ENCODE data around the gene VIT. TPM values are rescaled to one million over a fixed set of nuclear protein-coding genes. Genes with fewer than 3 reads are reported as not detected.

VIT gene
- total RNA-seq, 1 experiment from 2014 or later, result not detected

DNA sequence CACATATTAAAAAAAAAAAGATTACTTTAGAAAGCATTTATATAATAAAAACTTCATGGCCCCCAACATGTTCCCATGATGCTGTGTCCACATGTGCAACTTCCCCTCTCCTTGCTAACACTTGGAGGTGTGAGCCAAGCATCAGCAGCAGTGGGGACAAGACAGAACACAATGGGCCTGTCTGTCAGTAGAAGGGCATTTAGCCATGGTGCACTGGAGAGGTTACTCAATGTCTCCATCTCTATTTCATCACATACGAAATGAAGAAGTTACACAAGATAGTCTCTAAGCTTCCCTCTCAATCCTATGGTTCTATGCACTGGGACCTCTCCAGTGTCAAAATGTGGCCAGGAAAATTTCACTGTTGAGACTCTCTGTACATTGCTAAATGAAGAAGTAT lies 2.5 kb downstream of the VIT start:
- no peak for DNase-seq

DNA sequence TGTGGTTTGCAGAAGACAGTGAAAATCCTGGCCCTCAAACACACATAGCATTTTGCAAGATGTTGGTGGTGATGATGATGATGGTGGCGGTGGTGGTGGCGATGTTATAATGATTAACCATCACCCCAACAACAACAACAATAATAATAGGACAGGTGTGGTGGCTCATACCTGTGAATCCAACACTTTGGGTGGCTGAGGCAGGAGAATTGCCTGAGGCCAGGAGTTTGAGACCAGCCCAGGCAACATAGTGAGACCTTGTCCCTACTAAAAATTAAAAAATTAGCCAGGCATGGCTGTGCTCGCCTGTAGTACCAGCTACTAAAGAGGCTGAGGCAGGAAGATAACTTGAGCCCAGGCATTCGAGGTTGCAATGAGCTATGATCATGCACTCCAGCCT lies 3.8 kb downstream of the VIT start:
- no peaks in the 10 kb centered on the region for H3K79me2 ChIP-seq (ENCODE audit: low read depth)
- H3K27ac ChIP-seq, result no peak overlapping the region
- H3K36me3 ChIP-seq (ENCODE audit: low read depth), result no peaks in the 10 kb centered on the region
- DNase-seq, result no peak
- peaks cover 16% of the 10 kb centered on the region for H3K4me1 ChIP-seq (replicated peaks; ENCODE audit: insufficient read depth)
- H4K20me1 ChIP-seq (ENCODE audit: insufficient read depth), result no peaks in the 10 kb centered on the region
- no peak overlapping the region for H3K4me3 ChIP-seq
- no peaks in the 10 kb centered on the region for H3K27me3 ChIP-seq (ENCODE audit: insufficient read depth, low read depth)
- no TSS peak for BruUV-seq (replicated peaks)
- ChIA-PET CTCF (interaction anchor here (0.6 kb wide), 1 partner anchor 173 kb away, joined by 3 read pairs; no protein-coding TSS in a partner anchor), POLR2A (ENCODE audit: unreplicated experiment) (interaction anchor here (0.6 kb wide), 1 partner anchor 288 kb away, joined by 5 read pairs; no protein-coding TSS in a partner anchor)
- H3K9me2 ChIP-seq (ENCODE audit: insufficient read depth), result no peaks in the 10 kb centered on the region
- no peak overlapping the region for H2AFZ ChIP-seq
- intact Hi-C loops (cut with micrococcal nuclease; ENCODE audit: unreplicated experiment), result no loop called here
- peaks cover 6% of the 10 kb centered on the region; the same call in 1 of the 2 replicates for H3F3A ChIP-seq (ENCODE audit: insufficient read depth, low read depth)
- no peaks in the 10 kb centered on the region for H3K9me3 ChIP-seq (ENCODE audit: insufficient read depth, low read depth)
- no peak overlapping the region for H3K4me2 ChIP-seq
- no peak for TF ChIP-seq EZH2 (IDR thresholded peaks at IDR 0.05; ENCODE audit: low read depth)
- TF ChIP-seq, protein P1, sequence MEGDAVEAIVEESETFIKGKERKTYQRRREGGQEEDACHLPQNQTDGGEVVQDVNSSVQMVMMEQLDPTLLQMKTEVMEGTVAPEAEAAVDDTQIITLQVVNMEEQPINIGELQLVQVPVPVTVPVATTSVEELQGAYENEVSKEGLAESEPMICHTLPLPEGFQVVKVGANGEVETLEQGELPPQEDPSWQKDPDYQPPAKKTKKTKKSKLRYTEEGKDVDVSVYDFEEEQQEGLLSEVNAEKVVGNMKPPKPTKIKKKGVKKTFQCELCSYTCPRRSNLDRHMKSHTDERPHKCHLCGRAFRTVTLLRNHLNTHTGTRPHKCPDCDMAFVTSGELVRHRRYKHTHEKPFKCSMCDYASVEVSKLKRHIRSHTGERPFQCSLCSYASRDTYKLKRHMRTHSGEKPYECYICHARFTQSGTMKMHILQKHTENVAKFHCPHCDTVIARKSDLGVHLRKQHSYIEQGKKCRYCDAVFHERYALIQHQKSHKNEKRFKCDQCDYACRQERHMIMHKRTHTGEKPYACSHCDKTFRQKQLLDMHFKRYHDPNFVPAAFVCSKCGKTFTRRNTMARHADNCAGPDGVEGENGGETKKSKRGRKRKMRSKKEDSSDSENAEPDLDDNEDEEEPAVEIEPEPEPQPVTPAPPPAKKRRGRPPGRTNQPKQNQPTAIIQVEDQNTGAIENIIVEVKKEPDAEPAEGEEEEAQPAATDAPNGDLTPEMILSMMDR (conservative IDR thresholded peaks at IDR 0.05), result no peak

More for the DNA sequence above, 2.5 kb downstream of the VIT start:
- H2AFZ ChIP-seq, result no peak overlapping the region
- BruUV-seq (replicated peaks), result no TSS peak
- intact Hi-C loops (cut with micrococcal nuclease; ENCODE audit: unreplicated experiment), result no loop called here
- CTCF ChIA-PET, result interaction anchor here (0.6 kb wide), 1 partner anchor 1134 kb away, joined by 4 read pairs; no protein-coding TSS in a partner anchor
- H3K27me3 ChIP-seq (ENCODE audit: insufficient read depth, low read depth), result no peaks in the 10 kb centered on the region
- no peaks in the 10 kb centered on the region for H3K9me2 ChIP-seq (ENCODE audit: insufficient read depth)
- no peaks in the 10 kb centered on the region for H4K20me1 ChIP-seq (ENCODE audit: insufficient read depth)
- peaks cover 16% of the 10 kb centered on the region for H3K4me1 ChIP-seq (replicated peaks; ENCODE audit: insufficient read depth)
- H3F3A ChIP-seq (ENCODE audit: insufficient read depth, low read depth), result peaks cover 6% of the 10 kb centered on the region; the same call in 1 of the 2 replicates
- no peak overlapping the region for H3K4me3 ChIP-seq
- H3K36me3 ChIP-seq (ENCODE audit: low read depth), result no peaks in the 10 kb centered on the region
- no peak overlapping the region for H3K27ac ChIP-seq
- H3K79me2 ChIP-seq (ENCODE audit: low read depth), result no peaks in the 10 kb centered on the region
- no peak for TF ChIP-seq EZH2 (IDR thresholded peaks at IDR 0.05; ENCODE audit: low read depth)
- TF ChIP-seq, protein P1 (conservative IDR thresholded peaks at IDR 0.05), result no peak
- H3K9me3 ChIP-seq (ENCODE audit: insufficient read depth, low read depth), result no peaks in the 10 kb centered on the region
- POLR2A ChIA-PET (ENCODE audit: unreplicated experiment), result no interaction called here
- H3K4me2 ChIP-seq, result no peak overlapping the region

DNA sequence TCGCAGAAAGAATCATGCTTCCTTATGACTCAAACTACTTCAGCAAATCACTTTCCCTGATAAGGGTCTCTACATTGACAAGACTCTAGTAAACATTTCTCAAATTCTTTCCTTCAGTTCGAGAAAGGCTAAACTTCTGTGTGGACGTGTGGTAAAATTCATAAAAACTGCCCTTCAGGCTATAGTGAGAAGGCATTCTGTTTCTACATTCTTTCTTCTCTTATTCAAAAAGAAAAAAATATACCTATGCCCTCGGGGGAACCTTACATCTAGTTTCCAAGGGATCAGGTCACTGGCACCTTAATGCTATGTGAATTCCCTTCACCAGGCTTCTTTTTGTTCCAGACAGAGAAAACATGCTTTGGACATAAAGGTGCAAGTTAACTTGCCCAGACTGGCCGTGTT lies 4.9 kb downstream of the VIT start:
- DNase-seq, result peak; percentile 51 to 96
- Histone ChIP-seq H3K27me3 (ENCODE audit: insufficient read depth, low read depth) (no peaks in the 10 kb centered on the region), H3K36me3 (ENCODE audit: low read depth) (no peaks in the 10 kb centered on the region), H2AFZ (no peak overlapping the region), H3K9me3 (ENCODE audit: insufficient read depth, low read depth) (no peaks in the 10 kb centered on the region), H3K27ac (peak overlapping the region; percentile 38), H3K4me3 (no peak overlapping the region), H3K4me1 (replicated peaks; ENCODE audit: insufficient read depth) (peaks cover 16% of the 10 kb centered on the region), H3K79me2 (ENCODE audit: low read depth) (no peaks in the 10 kb centered on the region), H3K9me2 (ENCODE audit: insufficient read depth) (no peaks in the 10 kb centered on the region), H3F3A (ENCODE audit: insufficient read depth, low read depth) (peaks cover 6% of the 10 kb centered on the region; the same call in 1 of the 2 replicates), H3K4me2 (peak overlapping the region; percentile 33), H4K20me1 (ENCODE audit: insufficient read depth) (no peaks in the 10 kb centered on the region)
- no TSS peak for BruUV-seq (replicated peaks)
- TF ChIP-seq, protein P1 (conservative IDR thresholded peaks at IDR 0.05), result peak; percentile 60
- TF ChIP-seq EZH2 (IDR thresholded peaks at IDR 0.05; ENCODE audit: low read depth), result no peak
- POLR2A ChIA-PET (ENCODE audit: unreplicated experiment), result interaction anchor here (0.7 kb wide), 1 partner anchor 85 kb away, joined by 7 read pairs; no protein-coding TSS in a partner anchor
- intact Hi-C loops (cut with micrococcal nuclease; ENCODE audit: unreplicated experiment), result no loop called here
- CTCF ChIA-PET, result no interaction called here
